ENCODE data around the gene CHST9.

The CHST9 gene

DNA sequence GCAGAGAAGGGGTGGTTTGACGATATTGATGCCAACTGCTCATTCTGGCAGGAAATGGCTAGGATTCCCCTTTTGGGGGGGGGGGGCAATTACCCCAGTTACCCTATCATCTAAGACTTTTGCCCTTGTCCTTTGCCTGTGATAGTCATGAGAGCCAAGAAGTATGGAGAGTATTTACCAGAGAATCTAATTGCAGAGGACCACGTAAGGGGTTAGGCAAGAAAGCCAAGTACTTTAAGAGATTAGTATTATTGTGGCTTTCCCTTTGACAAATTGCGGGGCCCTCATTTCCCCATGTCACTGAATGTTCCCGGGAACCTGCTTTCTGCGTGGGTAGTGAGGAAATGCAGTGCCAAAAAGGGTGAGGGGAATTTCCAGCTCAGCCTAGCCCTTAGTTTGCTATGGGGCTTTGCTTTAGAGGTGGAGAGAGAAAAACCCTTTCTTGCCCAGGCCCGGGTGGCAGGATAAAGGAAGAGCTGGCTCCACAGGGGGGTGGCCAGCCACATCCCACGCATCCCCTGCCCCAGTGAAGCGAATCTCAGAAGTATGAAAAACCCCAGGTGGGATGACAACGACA lies 321.1 kb downstream of the CHST9 start:
- DNase-seq (ENCODE audit: low read depth), result no peak

DNA sequence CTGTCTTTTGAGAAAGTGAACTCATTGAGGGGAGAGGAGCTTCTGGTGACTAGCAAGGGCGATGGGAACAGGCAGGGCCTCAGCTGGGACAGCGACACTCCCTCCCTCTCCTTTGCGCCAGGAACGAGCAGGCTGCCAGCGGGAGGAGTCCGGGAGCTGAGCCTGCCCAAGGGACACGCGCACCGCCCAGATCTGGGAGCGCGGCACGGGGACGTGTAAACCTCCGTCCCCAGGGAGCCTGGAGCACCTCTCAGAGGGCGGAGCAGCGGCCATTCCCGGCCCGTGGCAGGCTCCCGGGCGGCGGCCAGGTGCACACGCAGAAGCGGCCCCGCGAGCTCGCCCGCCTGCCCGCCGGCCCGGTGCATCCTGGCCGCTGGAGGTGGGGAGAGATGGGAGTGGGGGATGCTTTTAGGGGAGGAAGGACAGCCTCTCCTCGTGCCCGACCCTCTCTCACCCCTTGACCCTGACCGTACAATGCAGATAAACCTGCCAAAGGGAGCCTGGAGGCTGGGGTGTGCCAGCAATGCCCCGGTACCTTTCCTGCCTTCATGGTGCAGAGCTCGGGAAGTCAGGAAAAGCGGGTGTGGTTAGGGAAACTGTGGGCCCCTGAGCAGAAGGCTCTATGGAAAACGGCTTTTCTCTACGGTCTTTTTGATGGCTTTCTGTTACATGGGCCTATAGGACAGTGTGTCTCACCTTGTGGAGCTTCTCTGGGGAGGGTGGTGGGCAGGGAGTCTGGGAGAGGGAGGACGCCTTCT lies 321.8 kb downstream of the CHST9 start:
- DNase-seq (ENCODE audit: low read depth), result no peak

DNA sequence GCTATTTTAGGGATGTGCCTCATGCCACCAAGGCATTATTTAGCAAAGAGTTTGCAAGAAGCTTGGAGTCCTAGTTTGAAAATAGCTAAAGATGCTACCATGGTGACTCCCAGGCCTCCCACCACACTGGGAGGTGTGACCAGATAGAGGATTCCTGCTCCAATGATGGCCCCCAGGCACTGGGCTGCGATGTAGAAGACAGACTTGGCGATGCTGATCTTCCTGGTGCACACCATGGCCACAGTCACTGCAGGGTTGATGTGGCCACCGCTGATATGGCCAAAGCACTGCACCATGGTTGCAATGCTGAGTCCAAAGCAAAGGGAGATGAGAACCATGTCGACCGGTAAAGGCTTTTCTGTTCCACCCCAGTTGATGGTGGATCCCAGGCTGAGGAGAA lies 323.0 kb downstream of the CHST9 start:
- DNase-seq (ENCODE audit: low read depth), result no peak
